Measurements from ENCODE around the gene AANAT.
"Not testable (repeated sequence)": the region's sequence is repeated elsewhere in the genome, so short reads cannot be mapped to it uniquely, and the experiment has no call there.

The AANAT gene

GRCh38 chr17:76491271-76492122, 24.1 kb downstream of the AANAT start:
- no peak for DNase-seq

DNA sequence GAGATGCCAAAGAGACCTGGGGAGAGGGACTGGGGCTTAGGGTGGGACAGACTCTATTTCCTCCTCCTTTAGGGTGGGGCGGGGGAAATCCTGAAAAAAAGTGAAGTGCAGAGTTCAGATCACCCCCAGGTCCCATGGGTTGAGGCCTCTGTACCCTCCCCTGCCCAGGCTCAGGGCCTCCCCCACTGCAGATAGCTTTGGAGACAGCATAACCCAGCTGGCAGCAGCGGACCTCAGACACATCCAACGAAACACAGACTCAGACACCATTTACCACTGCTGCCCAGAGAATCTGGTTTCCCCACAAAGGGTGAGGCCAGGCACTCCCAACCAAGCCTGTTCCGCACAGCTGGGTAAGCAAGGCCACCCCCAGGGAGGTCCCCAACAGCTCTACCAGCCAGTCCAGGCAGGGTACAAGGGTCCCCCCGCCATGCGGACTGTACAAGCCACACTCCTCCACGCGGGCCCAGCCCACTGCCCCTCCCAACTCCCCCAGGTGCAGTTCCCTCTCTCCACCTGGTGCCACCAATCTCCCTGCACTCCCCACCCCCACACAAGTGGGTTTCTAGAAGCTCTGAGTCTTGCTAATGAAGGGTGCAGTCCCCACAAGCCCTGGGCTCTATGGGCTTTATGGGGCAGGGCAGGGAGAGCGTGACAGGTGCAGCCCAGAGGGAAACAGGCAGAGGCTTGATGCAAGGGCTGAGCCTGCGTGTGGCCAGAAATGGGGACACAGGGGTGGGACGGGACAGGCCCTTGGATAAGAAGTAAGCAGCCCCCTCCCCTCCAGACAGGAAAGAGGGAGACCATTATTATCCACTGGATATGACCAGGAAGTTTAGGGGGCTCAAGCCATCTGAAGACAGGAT, 25.0 kb downstream of the AANAT start:
- no peak for DNase-seq

DNA sequence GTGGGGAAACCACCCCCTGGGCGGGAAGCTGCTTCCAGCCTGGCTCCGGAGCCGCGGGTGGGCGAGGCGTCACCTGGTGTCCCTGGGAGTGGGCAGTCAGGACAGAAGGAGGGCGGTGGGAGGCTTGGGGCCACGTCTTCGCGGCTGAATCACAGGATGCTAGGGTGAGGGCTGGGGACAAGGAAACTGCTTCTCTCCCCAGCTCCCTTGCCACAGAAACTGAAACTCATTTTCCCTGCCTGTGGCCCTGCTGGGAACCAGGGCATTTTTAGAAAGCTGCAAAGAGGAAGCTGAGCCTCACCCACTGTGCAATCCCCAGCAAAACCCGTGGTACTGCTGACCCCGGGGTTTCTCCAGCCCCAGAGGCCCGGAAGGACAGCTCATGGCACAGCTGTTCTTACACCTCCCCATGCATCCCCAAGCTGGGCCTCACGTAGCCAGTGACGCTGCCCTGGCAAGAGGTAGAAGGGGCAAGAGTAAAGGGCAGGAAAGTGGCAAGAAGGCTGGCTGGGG, 25.6 kb downstream of the AANAT start:
- DNase-seq = no peak

DNA sequence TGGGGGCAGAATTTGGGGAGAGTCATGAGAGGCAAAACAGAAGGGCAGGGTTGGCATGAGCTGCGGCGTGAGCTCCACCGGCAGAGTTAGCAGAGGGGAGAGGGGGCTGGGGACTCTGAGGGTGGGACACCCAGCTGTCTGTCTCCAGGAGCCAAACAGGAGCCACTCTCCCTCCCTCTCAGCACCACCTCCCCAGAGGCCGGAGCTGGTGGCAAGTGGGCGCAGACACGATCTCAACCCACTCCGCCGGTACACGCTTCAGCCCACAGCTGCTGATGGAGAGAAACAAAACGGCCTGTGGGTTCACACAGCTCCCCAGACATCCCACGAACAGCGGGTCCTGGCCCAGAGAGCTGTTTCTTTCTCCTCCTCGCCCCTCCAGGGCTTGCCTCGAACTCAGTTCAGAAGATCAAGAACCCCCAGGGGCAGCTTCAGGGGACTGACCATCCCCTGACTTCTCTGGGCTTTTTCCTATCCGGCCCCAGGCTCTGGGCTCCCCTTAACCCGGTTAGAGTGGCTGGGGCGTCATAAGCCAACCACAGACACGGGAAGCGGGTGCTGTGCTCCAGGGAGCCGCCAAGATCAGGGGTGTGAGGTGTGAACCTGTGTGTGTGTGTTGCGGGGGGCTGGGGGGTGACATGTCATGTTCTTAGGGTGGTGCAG, 26.2 kb downstream of the AANAT start:
- DNase-seq = no peak

DNA sequence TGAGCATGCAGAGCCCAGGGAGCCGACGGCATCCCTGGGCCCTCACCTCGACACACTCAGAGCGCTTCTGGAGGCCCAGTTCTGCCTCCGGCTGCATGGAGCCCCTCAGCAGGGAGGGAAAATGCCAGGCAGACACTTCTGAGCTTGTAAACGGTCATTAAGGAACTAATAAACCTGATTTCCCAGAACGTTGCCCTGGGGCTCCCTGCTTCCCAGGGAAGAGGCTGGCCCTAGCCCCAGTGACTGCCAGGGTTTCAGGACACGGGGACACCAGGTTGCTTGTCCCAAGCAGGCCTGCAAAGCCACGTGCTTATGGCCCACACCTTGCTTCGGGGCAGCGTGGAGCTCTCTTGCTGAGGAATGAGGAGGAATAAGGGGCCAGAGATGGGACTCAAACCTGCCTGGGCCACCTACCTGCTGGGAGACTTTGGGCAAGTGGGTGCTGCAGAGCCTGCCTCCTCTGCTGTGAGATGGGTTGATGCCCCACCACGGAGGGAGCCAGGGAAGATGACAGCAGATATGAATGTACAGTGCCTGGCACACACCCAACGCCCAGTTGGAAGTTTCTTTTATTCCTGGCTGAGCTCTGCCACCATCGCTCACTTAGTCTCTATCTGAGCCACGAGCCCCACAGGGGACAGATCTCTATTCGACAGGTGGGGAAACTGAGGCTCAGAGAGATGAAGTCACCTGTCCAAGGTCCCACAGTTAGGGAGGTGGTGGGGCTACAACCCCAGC, 28.4 kb downstream of the AANAT start:
- no peak for DNase-seq

- no peak for DNase-seq
These were observed 29.1 kb downstream of the AANAT start for GRCh38 chr17:76496464-76496863.

GRCh38 chr17:76497699-76497978, 30.2 kb downstream of the AANAT start:
- DNase-seq = no peak

DNA sequence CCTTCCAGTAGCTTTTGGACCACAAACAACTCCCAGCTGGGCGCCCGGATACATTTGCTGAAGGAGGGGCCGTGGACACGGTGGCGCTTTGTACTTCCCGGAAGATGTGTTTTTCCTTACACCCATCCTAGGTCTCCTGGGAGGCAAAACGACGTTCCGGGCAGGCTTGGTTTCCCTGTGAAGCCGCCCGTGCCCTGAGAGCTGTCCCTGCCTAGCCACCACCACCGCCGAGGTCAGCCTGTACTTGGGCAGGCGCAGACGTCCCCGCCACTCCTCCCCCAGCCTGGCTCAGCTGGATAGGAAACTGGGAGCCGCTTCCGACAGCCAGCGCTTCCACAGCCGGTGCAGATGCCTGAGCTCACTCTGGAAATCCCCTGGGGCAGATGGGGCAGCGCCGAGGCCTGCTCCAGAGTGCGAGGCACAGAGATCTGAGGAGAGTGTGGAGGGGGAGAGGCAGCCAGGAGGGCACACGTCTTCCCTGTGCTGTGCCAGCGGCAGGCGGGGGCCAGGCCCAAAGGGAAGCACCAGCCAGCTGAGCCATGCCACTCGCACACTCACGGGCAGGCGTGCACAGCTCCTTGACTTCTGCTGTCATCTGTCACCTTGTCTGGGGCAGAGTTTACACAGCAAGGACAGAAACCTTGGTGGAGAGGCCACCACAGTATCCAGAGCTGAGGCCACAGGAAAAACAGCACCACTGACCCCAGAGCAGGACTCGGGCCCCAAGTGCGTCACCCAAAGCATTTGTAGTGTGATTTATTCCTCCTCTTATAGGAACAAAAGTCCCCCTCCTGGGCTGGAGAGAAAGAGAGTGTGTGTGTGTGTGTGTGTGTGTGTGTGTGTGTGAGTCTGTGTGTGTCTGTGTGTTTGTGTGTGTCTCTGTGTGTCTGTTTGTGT, 30.8 kb downstream of the AANAT start:
- no peak for DNase-seq

DNA sequence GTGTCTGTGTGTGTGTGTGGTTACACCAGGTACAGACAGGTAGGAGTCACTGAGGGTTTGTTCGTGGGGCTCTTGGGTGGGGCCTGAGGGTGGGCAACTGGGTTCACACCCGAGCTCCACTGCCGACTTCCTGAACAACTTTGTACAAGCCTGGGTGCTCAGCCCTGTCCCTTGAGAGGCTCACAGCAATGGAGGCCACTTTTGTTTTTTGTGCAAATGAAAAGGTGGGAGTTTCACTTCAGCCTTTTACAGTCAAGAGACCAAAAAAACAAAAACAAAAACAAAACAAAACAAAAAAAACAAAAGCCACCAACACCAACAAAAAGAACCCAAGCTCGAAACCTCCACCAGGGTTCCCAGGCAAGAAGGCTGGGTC, 31.5 kb downstream of the AANAT start:
- DNase-seq = no peak

DNA sequence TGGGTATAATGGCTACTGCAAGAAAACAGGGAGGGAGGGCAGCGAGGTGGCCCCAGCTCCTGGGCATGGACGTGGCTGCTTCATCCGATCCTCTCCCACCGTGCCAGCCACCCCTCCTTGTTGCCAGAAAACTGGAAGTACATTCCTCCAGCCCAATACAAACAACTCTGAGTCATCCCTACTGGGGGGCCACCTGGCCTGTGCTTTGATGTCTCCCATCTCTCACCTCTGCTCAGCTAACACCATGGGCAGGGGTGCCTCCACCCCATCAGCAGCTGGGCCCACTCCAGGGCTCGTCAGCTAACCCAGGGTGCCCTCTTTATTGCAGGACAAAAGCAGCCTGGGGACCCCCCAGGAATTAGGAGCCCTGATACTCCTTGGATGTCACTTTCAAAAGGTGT, 31.9 kb downstream of the AANAT start:
- DNase-seq = no peak

DNA sequence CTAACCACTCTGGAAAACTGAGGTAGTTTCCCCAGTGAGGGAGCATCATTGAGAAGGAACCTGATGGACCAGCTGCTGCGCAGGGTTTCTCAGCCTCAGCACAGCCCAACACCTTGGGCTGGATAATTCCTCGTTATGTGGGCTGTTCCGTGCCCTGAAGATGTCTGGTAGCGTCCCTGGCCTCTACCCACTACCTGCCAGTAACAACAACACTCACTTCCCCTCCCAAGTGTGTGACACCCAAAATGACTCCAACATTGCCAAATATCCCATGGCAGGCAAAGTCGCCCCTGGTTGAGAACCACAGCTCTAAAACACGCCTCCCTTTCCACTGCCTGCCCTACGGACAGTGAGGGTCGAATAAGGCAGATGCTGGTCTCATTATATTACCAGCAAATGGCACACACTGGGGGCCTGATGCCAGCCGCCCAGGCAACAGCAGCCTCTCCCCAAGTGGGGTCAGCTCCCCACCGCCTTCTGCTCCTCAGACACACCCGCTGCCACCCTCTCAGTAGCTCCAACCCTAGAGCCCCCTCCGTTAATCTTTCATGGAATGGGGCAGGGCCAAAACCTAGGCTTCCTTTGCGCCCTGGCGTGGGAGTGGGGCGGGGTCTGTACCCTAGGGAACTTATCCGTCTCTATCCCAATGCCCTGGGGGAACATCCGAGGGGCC, 32.8 kb downstream of the AANAT start:
- DNase-seq = no peak

DNA sequence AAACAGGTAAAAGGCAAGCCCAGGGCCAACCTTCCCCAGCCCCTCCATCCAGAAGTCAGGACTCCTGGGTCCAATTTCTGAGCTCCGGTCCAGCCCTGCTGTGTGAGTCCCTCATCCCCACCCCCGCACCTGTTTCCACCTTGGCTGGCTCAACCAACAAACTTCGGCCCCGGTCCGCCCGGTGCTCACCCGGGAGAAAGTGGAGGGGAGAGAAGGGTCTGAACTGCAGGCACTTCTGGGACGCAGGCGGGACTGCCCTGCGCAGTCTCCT, 33.3 kb downstream of the AANAT start:
- DNase-seq = no peak

DNA sequence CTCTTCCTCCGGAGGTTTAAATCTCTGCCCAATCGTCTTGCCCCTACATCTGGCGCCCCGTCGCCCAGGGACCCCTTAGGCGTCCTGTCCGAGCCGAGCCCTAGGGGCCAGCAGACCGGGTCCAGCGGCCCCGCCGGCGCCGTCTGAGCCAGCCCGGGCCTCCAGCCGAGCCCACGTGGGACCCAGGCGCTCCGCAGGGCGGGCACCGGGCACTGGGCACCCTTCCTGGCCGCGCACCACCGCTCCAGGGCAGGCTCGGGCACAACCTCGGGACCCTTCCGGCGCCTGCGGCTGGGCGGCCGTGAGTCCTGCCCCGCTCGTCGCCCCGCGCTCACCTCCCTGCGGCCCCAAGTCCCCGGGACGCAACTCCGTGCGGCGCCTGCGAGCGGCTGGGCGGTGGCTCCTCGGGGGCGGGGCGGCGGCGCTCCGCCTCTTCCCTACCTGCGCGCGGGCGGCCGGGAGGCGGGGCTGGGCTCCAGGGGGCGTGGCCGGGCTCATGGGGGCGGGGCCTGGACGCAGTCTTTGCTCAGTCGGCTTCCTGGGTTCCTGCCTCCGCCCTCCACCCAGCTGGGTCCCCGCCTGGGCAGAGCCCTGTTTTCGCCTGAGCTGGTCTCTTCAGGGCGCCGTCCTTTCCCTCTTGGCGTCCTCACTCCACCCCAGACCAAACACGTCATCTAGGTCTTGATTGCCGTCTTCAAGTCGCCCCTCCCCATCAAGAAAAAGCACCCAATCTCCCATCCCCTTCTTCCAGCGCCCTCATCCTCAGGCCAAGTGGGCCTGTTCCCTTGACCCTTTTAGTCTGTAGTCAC, 33.8 kb downstream of the AANAT start, which contains the start of gene RHBDF2:
RHBDF2 (minus strand) TSS at position 406 of the 809 bp plus-strand sequence. CDS start 19,899 bp downstream, outside the sequence.
- peak; percentile 50 for DNase-seq

DNA sequence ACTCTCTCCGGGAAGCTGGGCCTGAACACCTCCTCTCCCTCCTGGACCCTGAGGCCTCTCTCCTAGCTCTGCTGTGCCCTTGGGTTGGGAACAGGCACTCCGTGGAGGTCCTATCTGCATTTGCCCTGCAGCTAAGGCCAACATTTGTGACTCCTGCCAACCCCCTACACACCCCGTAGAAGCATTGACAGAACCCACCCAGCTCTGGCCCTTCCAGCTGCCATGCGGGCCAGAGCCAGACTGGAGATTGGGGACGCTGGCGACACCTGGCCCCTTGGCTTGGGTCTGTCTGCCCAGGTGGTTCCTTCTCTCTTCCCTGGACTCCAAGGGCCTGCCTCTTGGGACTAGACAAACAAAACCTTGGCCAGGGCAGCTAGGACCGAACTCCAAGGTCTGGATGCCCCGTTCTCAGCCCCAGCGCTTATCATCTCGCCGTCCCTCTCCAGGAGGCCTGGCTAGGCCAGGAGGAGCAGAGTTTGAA, 34.5 kb downstream of the AANAT start:
- DNase-seq = no peak

- no peak for DNase-seq
These were observed 35.2 kb downstream of the AANAT start for GRCh38 chr17:76502341-76503211.

DNA sequence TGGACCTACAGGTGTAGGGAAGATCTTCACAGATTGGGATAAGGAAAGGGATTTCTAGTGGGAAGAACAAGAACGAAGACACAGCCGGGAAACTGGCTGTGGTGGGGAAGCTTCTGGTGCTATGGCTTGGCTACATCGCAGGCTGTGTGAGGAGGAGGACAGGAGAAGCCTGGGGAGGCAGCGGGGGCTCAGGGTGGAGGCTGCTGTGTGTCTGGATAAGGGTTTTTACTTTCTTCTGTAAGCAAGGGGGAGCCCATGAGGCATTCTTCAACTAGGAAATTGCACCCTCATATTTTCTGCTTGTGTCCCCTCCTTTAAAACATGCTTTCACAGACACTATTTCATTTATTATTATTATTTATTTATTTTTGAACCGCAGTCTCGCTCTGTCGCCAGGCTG, 36.7 kb downstream of the AANAT start:
- no peak for DNase-seq

GRCh38 chr17:76506408-76507345, 39.3 kb downstream of the AANAT start:
- peak; percentile 51 for DNase-seq

DNA sequence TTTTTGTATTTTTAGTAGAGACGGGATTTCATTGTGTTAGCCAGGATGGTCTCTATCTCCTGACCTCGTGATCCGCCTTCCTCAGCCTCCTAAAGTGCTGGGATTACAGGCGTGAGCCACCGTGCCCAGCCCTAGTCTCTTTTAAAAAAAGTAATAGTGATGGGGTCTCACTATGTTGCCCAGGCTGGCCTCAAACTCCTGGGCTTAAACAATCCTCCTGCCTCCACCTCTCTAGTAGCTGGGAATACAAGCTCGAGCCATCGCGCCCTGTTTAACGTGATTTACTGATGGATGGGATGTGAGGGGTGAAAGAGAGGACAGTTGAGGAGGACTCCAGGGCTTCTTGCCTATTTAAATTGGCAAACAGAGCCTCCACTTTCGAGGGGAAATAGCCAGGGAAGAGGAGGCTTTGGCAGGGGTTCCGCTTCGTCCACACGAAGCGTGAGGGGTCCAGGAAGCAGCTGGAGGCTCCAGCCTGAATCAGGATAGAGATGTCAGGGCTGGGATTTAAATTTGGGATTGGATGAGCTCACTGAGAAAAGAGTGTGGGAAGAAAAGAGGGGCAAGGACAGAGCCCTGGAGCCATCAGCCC, 41.2 kb downstream of the AANAT start:
- DNase-seq = not testable (repeated sequence)

All from GOT3 (cell line).